ENCODE measurements around the gene SPEN.
"Not testable (repeated sequence)": the region's sequence is repeated elsewhere in the genome, so short reads cannot be mapped to it uniquely, and the experiment has no call there.

SPEN gene

GRCh38 chr1:15975358-15975804 lies 127.9 kb downstream of the SPEN start:
- Mint-ChIP-seq H3K36me3 (ENCODE audit: low read depth) (peaks cover 36% of the 10 kb centered on the region), H3K4me3 (peak overlapping the region; percentile 87), H3K27me3 (ENCODE audit: low read depth) (no peaks in the 10 kb centered on the region), H3K4me1 (ENCODE audit: low read depth) (peaks cover 24% of the 10 kb centered on the region), H3K9me3 (peaks cover 8% of the 10 kb centered on the region), H3K27ac (peak overlapping the region; percentile 71)
- DNase-seq (ENCODE audit: low spot score): peak; percentile 88

GRCh38 chr1:15975805-15976680 lies 128.5 kb downstream of the SPEN start, which contains the start of gene ZBTB17:
TSS of gene ZBTB17 (minus strand) at chr1:15976101. CDS start at chr1:15948495, 27,606 bp downstream.
- DNase-seq (ENCODE audit: low spot score): peak; percentile 96
- Mint-ChIP-seq H3K27me3 (ENCODE audit: low read depth) (no peaks in the 10 kb centered on the region), H3K36me3 (ENCODE audit: low read depth) (peaks cover 29% of the 10 kb centered on the region), H3K9me3 (peaks cover 8% of the 10 kb centered on the region), H3K4me3 (peak within 1 kb of the TSS; percentile 90), H3K4me1 (ENCODE audit: low read depth) (peaks cover 24% of the 10 kb centered on the region), H3K27ac (peak within 1 kb of the TSS; percentile 85)

- peaks cover 16% of the 10 kb centered on the region for H3K36me3 Mint-ChIP-seq (ENCODE audit: low read depth)
- not testable (repeated sequence) for H3K27me3 Mint-ChIP-seq (ENCODE audit: low read depth); H3K9me3 Mint-ChIP-seq; DNase-seq (ENCODE audit: low spot score); H3K27ac Mint-ChIP-seq; H3K4me3 Mint-ChIP-seq
- H3K4me1 Mint-ChIP-seq (ENCODE audit: low read depth): peaks cover 19% of the 10 kb centered on the region
Observed at GRCh38 chr1:15977947-15978346, 130.4 kb downstream of the SPEN start.

GRCh38 chr1:15981679-15982078 lies 134.2 kb downstream of the SPEN start:
- H3K4me3 Mint-ChIP-seq: no peak overlapping the region
- peaks cover 1% of the 10 kb centered on the region for H3K9me3 Mint-ChIP-seq
- no peak overlapping the region for H3K27ac Mint-ChIP-seq
- H3K27me3 Mint-ChIP-seq (ENCODE audit: low read depth): no peaks in the 10 kb centered on the region
- peaks cover 2% of the 10 kb centered on the region for H3K36me3 Mint-ChIP-seq (ENCODE audit: low read depth)
- H3K4me1 Mint-ChIP-seq (ENCODE audit: low read depth): peaks cover 3% of the 10 kb centered on the region
- no peak for DNase-seq (ENCODE audit: low spot score)

GRCh38 chr1:15983275-15983674 lies 135.8 kb downstream of the SPEN start:
- peaks cover 1% of the 10 kb centered on the region for H3K4me1 Mint-ChIP-seq (ENCODE audit: low read depth)

GRCh38 chr1:15985611-15986297 lies 138.2 kb downstream of the SPEN start:
- no peak overlapping the region for H3K27ac Mint-ChIP-seq
- DNase-seq (ENCODE audit: low spot score): no peak
- no peaks in the 10 kb centered on the region for H3K9me3 Mint-ChIP-seq
- no peaks in the 10 kb centered on the region for H3K36me3 Mint-ChIP-seq (ENCODE audit: low read depth)
- H3K27me3 Mint-ChIP-seq (ENCODE audit: low read depth): no peaks in the 10 kb centered on the region
- H3K4me3 Mint-ChIP-seq: no peak overlapping the region
- H3K4me1 Mint-ChIP-seq (ENCODE audit: low read depth): peaks cover 1% of the 10 kb centered on the region

More at GRCh38 chr1:15983275-15983674, 135.8 kb downstream of the SPEN start:
- Mint-ChIP-seq H3K4me3 (no peak overlapping the region), H3K27ac (no peak overlapping the region), H3K36me3 (ENCODE audit: low read depth) (no peaks in the 10 kb centered on the region), H3K9me3 (no peaks in the 10 kb centered on the region), H3K27me3 (ENCODE audit: low read depth) (no peaks in the 10 kb centered on the region)
- no peak for DNase-seq (ENCODE audit: low spot score)

GRCh38 chr1:15988856-15989736 lies 141.6 kb downstream of the SPEN start:
- Mint-ChIP-seq H3K27me3 (ENCODE audit: low read depth) (no peaks in the 10 kb centered on the region), H3K4me1 (ENCODE audit: low read depth) (no peaks in the 10 kb centered on the region), H3K36me3 (ENCODE audit: low read depth) (no peaks in the 10 kb centered on the region), H3K9me3 (no peaks in the 10 kb centered on the region), H3K4me3 (no peak overlapping the region), H3K27ac (no peak overlapping the region)
- DNase-seq (ENCODE audit: low spot score): no peak

- Mint-ChIP-seq H3K36me3 (ENCODE audit: low read depth) (no peaks in the 10 kb centered on the region), H3K9me3 (no peaks in the 10 kb centered on the region), H3K4me3 (no peak overlapping the region), H3K4me1 (ENCODE audit: low read depth) (no peaks in the 10 kb centered on the region), H3K27ac (no peak overlapping the region), H3K27me3 (ENCODE audit: low read depth) (no peaks in the 10 kb centered on the region)
- DNase-seq (ENCODE audit: low spot score): no peak
Observed at GRCh38 chr1:15989776-15990175, 142.3 kb downstream of the SPEN start.

Data from T-helper 2 cell treated with Interferon-gamma antibody and Interleukin-4, amounts not matched to agents 5 μg/mL and 100 μg/mL, for 36 hours (primary cell).